NB4 (cell line): ENCODE measurements around the gene RBM4.

Source experiments
- DNase-seq: peaks from one replicate; pipeline ENCODE4 v3.0.0; 2010; ENCODE audit warnings: low read depth
- H3K4me3 ChIP-seq: one replicate; pipeline ENCODE4 v1.5.1; 2011; ENCODE audit warnings: mild to moderate bottlenecking, low read depth, low read length, moderate library complexity
- CTCF ChIP-seq: IDR thresholded peaks from one replicate; pipeline ENCODE4 v1.5.1; 2012; ENCODE audit warnings: low read depth, low read length
- MAX ChIP-seq: IDR thresholded peaks from 2 replicates; pipeline ENCODE4 v1.6.1; 2011; ENCODE audit warnings: low read depth, low read length
- MYC ChIP-seq: IDR thresholded peaks from 2 replicates; pipeline ENCODE4 v1.6.1; 2011; ENCODE audit warnings: low read depth, low read length
- POLR2A ChIP-seq: IDR thresholded peaks from 2 replicates; pipeline ENCODE4 v1.6.1; 2011; ENCODE audit warnings: mild to moderate bottlenecking; ENCODE audit not compliant: insufficient read length; ENCODE audit errors: extremely low read depth

The RBM4 gene

GRCh38 chr11:66612458-66612857 lies 26.0 kb upstream of the RBM4 start:
- DNase-seq, result no peak
- H3K4me3 ChIP-seq, result no peak overlapping the region
- TF ChIP-seq POLR2A, result no peak
- TF ChIP-seq MYC, result no peak

- DNase-seq, result no peak
- no peak for TF ChIP-seq MAX
- TF ChIP-seq POLR2A, result no peak
- TF ChIP-seq CTCF, result no peak
- H3K4me3 ChIP-seq, result no peak overlapping the region
Observed at GRCh38 chr11:66614073-66614472, 24.4 kb upstream of the RBM4 start.

GRCh38 chr11:66616379-66617154 lies 21.9 kb upstream of the RBM4 start, which contains the start of gene RBM14:
RBM14 (plus strand) TSS chr11:66616630; CDS start chr11:66616721, 91 bp downstream.
- TF ChIP-seq POLR2A (peak; percentile 100), MYC (peak; percentile 82), CTCF (no peak), MAX (peak; percentile 69)
- peak; percentile 100 for DNase-seq
- peak within 1 kb of the TSS; percentile 89 for H3K4me3 ChIP-seq

GRCh38 chr11:66617155-66617834 lies 21.2 kb upstream of the RBM4 start:
- no peak for DNase-seq
- peak overlapping the region; percentile 89 for H3K4me3 ChIP-seq
- TF ChIP-seq CTCF, result no peak
- TF ChIP-seq POLR2A, result no peak
- no peak for TF ChIP-seq MYC
- no peak for TF ChIP-seq MAX

GRCh38 chr11:66619080-66619554 lies 19.4 kb upstream of the RBM4 start:
- DNase-seq, result peak; percentile 60
- TF ChIP-seq MAX, result no peak
- no peak for TF ChIP-seq CTCF
- TF ChIP-seq MYC, result no peak
- no peak for TF ChIP-seq POLR2A
- H3K4me3 ChIP-seq, result peak overlapping the region; percentile 89

- no peak overlapping the region for H3K4me3 ChIP-seq
- no peak for TF ChIP-seq MAX
- TF ChIP-seq POLR2A, result no peak
- no peak for TF ChIP-seq CTCF
- TF ChIP-seq MYC, result no peak
- no peak for DNase-seq
Observed at GRCh38 chr11:66624450-66624849, 14.1 kb upstream of the RBM4 start.
